ENCODE results near the gene CSPG5.

Gene CSPG5

DNA sequence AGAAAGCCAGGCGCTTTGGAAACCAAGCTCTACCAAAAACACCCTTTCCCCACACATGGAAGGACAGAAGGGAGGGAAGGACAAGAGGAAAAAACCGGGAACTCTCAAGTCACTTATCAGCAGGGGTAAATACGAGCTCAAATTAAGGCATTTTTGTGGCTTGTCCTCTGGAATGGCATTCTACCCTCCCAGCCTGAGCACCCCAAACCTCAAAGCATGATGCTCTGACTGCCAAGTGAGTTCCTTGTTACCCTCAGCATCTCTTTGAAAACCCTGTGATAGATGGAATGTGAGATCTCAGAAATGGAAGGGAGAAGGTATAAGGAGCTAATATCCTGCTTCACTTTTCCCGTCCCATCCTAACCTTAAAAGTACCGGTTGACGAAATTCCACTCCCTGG lies 8.1 kb upstream of the CSPG5 start:
- no peak for DNase-seq (ENCODE audit: low spot score)

DNA sequence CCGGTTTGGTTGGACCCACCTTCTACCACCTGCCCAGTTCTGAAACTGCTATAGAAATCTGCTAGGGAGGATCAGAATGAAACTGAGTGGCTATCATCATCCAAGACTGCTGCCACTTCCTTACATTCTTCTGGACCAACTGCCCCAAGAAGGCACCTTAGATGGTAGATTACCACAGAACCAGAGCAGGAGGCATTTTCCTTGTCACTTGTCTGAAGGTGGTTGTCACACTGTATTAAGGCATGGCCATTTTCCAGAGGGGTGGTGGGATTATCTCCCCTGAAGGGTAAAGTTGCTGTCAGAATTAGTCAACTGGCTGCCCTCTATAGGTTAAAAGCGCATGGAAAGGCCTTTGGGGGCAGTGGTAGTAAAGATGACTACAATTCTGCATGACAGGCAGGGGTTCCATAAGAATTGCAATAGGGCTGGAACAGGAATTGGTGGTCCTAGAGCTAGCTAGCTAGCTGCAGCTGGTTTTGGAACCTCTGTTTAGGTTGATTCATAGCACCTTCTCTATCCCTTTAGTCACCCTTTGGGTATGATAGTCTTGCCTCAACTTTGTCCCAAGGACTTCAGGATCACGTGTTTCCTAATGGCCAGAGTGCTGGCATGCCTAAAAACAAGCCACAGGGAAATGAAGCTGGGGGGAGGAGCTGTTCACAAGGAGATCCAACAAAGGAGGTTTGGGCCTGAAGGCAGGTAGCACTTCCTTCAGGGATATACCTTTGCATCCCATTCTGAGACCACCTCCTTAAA lies 4.8 kb upstream of the CSPG5 start:
- DNase-seq (ENCODE audit: low spot score), result no peak

DNA sequence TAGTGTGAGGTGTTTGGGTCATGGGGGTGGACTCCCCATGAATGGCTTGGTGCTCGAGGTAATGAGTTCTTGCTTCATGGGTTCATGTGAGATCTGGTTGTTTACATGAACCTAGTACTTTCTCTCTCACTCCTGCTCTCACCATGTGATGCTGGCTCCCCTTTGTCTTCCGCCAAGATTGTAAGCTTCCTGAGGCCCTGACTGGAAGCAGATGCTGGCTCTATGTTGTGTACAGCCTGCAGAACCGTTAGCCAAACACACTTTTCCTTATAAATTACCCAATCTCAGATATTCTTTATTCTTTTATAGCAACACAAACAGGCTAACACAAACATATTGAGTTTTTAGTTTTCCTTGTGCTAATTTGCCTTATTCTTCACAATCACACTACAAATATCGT lies 3.2 kb upstream of the CSPG5 start:
- no peak for DNase-seq (ENCODE audit: low spot score)

DNA sequence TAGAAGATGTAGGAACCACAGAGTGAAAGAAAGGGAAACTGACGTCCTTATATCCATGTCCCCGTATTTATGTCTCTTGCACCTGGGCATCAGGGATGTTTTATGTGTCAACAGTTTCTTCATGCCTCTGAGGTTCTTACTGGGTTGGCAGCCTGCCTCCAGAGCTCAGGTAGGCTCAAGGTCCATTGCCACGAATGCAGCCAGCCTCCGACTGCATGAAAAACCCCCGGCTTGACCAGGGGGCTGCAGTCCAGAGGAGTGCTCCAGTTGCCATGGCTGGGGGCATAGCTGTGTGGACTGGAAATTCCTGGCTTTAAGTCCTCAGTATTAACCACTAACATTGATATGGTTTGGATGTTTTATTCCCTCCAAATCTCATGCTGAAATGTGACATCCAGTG lies 2.8 kb upstream of the CSPG5 start:
- no peak for DNase-seq (ENCODE audit: low spot score)

DNA sequence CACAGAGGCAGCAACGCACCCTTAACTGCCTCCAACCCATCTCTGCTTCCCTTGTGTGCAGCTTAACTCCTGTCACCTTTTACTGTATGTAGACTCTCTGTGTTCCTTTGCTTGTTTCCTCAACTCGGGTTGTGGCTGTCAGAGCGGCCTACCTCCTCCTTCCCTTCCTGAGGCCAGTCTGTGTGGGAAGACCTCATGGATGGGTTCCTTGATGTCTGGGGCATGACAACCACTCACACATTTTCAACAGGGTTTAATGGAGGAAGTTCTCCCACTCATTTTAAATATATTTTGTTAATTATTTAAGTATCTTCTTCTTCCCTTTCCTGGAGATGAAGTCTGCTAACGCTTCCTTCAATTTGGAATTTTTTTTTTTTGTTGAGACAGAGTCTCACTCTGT lies 1.8 kb upstream of the CSPG5 start:
- no peak for DNase-seq (ENCODE audit: low spot score)

DNA sequence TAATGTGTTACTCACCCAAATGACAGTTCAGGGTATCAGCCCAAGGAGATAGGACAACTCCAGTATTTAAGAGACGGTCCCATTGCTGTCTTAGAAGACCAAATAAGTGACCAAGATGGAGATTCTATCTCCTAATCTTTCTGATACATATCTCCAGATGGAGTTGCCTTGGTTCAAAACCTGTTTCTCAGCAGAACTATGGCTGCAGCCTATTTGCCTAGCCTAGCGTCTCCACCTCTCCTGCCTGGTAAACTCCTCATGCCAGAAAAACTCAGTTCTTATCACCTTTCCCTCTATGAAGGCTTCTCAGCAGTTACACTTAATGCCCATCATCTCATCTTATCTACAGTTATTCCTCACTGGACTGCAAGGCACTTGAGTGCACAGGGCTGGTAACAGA lies 1.2 kb upstream of the CSPG5 start:
- DNase-seq (ENCODE audit: low spot score), result no peak

DNA sequence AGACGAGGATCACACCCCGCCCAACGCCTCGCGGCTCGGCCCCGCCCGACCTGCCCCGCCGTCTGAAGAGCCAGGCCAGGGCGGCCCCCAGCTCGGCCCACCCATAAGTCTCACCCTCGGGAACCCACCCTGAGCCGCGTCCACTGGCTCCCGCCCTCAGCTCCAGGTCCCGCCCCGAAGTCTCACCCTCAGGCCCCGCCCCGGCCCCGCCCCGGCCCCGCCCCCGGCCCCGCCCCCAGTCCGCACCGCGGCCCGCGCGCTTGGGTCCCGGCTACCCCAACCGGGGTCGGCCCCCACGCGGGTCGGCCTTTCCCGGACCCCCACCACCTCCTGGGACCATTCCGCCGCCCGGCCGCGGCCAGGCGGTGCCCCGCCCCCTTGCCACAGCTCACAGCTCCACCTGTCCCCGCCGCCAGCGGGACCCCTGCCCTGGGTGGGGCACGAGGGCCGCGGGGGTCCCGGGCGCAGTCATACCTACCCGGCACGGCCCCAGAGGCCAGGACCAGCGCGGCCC lies 489 bp downstream of the CSPG5 start:
- peak; percentile 50 for DNase-seq (ENCODE audit: low spot score)

DNA sequence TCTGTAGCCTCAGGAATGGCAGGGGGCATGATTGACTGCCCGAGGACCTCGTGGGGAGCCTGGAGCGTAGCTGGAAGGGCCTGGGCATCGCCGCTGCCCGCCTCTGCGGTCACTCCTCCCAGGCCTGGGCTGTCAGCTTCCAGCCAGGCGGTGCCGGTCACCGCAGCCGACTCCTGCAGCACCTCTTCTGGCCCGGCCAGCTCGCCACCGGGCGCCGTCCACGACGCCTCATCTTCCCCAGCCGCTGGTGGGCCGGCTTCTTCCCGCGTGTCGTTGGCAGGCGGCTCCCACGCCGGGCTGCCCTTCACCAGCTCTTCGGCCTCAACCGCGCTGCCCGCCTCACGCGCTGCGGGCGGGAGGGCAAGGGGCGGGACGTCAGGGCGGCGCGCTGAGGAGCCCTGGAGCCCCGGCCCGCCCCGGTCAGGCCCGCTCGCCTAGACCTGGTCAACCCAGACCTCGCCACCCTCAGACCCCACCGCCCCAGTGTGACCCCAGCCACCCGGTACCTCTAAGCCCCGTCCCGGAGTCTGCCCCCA lies 1.0 kb downstream of the CSPG5 start:
- DNase-seq (ENCODE audit: low spot score), result no peak

DNA sequence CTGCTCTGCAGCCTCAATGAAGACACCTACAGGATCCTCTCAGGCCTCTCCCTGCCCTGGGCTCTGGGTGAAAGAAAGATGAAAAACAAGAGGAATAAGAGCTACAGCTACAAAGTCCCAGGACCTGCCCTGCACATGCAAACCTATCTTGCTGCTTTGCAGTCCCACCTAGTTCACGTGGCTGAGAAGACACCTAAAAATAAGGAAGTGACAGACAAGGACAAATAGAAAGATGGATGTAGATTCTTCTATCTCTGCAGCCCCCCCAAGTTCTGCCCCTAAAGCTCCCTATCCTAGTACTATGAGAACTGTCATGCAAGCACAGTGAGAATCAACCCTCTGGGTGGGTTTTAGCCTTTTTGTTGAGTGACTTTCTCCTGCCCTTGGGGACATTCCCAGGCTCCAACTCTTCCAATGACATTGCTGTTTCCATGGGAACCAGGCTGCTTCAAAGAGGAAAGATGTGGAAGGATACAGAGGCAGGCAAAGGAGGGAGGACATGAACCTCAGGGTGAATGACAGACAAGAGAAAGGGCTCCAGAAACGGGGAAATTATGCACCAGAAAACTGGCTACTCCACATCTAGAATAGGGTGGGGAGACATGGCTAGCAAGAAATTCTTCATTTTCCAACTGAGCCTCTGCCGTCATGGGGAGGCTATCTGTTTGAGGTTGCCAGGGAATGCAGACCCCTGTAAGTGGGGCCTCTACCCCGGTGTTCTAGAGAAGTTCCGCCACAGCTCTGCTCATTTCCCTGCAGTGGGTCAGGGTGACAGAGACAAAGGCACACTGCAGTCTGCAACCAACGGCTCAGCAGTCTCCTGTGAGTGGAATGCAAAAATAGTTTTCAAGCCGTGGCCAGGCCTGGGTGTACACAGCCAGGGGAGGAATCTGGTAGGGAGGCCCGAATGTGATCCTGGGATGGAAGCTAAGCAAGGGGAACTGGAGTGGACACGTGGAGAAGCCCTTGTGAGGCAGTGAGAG lies 5.2 kb downstream of the CSPG5 start:
- DNase-seq (ENCODE audit: low spot score), result no peak

DNA sequence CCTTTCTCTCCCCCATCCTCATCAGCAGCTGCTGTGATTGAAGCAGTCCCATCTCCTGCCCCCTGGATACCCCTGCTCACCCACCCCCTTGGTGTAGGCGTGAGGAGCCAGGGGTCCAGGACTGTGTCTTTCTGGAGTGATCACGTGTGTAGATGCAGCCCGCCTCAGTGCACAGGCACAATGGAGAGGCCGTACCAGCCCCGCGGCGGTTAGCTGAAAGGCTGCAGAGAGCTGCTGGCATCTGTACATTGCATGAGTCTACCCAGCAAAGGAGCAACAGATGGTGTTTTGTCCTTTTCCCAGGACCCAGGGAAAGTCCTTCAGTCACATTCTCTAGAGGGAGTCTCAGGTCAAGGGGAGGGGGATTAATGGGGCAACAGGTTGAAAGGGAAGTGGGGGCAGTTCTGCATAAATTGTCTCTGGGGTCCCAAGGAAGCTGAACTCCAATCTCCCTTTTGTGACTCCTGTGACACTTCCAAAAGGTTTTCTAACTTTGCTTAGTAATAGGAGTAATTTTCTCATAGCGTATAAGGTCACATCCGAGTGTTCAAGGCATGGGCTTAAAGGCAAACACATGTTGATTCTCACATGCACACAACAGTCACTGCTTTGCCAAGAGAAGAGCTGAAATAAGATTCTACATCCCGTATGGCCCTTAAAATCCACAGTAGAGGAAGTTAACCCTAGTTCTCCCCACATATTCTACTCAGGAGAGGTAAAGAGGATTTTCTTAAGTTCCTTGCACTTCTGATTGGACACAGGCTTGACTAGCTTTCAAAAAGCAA lies 7.1 kb downstream of the CSPG5 start:
- no peak for DNase-seq (ENCODE audit: low spot score)

DNA sequence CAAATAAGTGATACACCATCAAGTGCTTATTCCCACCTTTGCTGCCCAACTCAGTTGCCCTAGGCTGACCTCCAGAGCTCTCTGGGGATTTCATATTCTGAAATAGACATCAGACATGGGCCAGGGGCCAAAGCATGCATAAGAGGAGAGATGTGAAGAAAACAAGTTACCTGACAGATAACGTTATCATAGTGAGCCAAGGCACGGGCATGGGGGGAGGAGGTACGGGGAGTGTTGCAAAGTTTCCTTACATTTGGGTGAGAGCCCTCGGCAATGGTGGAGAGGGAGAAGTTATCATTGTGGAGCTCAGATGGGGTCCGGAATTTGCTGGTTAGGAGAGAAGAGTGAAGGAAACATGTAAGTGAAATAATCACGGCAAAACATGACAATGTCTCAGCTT lies 9.8 kb downstream of the CSPG5 start:
- no peak for DNase-seq (ENCODE audit: low spot score)

DNA sequence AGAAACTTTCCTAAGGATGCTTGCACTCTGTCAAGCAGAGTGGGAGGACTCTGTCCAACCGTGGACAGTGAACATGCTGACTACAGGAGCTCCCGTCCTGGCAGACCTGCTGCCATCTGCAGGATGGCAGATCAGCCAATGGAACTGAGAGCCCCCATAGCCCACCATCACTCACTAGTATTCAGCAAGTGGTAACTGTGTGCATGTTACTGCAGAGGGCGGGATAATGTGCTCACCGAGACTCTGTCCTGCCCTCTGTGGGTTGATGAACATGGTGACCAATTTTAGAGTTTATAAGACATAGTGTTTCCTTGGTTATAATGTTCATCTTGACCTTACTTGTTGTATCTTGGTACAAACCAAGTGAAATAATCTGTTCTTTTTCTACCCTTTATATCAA lies 11.5 kb downstream of the CSPG5 start:
- no peak for DNase-seq (ENCODE audit: low spot score)

DNA sequence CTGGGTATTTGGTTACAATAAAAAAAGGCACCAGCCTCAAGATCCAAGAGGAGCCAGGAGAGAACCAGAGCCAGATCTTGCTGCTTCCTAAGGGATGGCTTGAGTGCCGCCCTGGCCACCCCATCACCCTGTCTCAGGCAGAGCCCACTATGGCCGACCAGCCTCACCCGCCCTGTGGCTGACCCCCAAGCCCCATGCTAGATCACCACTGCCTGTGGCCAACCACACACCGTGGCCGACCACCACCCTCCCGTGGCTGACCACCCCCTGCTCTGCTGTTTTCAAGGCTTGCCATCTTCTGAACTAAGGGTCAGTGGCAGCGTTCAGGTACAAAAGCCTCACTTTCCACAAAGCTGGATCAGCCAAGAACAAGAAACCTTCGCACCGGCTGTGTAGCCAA lies 12.0 kb downstream of the CSPG5 start:
- DNase-seq (ENCODE audit: low spot score), result no peak

DNA sequence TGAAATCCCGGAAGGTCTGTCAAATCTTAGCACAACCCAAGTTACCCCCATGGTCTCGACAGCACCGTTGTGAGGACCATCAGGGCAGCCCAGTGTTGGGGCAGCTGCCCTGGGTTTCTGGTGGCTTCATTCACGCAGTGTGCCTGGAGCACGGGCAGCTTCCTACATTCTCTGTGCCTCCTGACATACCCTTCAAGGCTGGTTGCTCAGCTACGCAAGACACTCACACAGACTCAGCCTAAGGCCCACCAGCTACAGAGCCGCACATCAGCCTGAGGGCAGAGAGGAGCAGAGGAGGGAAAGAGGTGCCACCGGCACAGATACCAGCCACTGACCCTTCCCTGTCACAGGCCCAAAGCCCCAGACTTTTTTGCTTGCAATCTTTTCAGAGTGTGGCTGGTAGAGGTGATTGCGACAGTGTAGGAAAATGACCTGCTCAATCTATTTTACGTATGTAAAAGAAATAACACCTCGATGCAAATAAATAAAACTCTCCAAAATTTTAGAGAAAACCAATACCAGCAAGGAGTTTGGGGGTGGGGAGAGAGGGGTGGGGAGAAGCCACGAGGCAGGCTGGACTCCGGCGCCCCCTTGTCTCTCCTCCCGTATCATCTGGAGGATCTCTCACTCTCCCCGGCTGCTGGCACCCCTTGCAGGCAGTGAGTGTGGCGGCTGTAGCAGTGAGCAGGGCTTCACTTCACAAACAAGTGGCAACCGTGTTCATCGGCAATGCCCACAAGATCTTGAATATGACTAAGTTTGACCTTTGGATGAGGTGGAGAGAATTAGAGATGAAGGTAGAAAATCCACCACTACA lies 12.7 kb downstream of the CSPG5 start:
- DNase-seq (ENCODE audit: low spot score), result no peak

DNA sequence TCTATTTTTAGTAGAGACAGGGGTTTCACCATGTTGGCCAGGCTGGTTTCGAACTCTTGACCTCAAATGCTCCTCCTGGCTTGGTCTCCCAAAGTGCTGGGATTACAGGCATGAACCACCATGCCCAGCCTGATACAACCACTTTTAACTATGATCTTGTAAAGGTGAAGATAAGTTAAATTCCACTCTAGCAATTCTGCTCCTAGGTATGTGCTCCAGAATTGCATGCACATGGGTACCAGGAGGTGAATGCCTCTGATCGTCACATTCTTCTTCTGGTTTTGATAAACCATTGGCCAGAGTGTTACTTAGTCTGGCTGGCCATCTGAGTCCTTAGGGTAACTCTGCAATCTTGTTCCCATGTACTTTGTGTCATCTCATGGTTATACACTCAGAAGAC lies 22.3 kb downstream of the CSPG5 start:
- no peak for DNase-seq (ENCODE audit: low spot score)

DNA sequence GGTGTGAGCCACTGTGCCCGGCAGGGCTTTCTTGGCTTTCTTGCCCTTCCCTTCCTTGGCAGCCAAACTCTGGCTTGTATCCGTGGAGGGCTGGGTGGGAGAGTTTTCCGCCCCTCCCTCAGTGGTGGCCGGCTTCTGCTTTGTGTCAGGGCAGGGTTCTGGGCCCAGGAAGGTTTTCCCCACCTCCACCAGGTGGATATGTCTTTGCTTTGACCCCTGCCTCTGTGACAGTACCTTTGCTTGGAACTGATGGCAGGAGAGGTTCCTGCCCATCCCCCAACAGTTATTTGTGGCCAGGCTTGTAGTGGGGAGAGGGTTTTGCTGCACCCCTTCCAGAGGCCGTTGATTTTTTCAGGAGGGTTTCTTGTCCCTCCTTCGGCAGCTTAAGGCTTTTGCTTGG lies 24.3 kb downstream of the CSPG5 start:
- no peak for DNase-seq (ENCODE audit: low spot score)

DNA sequence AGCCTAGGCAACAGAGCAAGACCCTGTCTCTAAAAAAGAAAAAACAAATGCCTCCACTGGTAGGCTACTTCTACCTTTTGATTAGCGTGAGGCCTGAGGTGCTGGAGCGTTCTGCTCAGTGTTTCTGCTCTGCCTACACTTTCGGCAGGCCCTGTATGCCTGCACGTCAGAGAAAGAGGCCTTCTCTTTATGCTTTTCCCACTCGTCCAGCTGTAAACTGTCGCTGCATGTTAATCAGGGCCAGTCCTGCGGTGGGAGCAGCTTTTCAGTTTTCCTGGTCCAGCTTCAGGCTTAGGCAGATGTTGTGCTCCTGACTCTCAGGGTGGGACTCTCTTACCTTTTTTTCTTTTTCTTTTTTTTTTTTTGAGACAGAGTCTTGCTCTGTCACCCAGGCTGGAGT lies 25.3 kb downstream of the CSPG5 start:
- DNase-seq (ENCODE audit: low spot score), result no peak

DNA sequence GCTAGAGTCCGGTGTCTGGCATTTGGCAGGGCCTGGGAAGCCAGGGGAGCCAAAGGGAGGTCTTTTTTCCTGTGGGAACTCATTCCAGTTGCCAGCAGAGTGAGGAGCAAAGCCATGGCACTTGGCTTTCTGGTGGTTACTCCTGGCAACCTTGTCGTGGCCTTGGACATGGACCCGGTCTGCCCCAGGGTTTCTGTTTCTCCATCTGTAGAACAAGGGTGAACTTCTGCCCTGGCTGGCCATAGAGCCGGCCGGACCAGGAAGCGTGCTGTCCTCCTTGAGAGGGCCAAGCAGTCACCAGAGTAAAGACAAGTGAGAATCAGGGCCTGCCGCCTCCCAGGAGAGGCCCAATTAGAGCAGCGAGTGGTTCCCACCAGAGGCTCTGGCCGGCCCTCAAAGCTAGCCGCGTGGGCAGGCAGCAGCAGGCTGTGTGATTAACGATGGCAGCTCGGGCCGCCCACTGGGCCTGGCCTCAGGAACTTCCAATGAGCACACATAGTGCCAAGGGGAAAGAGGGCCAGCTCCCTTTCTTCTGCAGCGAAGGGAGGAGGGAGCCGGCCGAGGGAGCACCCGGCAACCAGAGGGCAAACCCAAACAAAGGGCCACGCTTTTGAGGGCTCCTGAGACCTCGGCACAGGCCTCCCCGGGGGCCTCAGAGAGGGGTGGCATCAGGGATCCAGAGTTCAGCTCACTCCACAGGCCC lies 36.0 kb downstream of the CSPG5 start:
- no peak for DNase-seq (ENCODE audit: low spot score)

DNA sequence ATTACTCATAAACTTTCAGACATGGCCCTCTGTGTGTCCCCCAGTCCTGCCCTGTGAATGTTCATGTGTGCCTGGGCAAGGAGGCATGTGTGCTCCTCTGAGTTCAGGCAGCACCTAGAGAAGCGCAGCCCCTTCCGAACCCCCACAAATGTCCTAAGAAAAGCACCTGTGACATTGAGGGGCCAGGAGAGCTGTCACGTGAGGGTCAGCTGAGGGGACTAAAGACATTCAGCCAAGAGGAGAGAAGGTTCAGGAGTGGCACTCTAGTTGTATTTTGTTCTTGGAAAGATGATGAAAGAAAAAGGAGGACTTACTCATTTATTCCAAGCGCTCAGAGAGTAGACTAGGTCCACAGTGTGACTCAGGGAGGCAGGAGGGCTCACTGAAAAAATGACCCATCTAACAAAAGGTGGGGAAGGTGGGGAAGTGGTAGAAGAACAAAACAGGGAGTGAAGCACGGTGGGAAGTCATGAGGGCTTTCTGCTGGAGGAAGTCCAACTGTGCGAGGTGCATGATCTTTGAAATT lies 37.0 kb downstream of the CSPG5 start:
- no peak for DNase-seq (ENCODE audit: low spot score)

DNA sequence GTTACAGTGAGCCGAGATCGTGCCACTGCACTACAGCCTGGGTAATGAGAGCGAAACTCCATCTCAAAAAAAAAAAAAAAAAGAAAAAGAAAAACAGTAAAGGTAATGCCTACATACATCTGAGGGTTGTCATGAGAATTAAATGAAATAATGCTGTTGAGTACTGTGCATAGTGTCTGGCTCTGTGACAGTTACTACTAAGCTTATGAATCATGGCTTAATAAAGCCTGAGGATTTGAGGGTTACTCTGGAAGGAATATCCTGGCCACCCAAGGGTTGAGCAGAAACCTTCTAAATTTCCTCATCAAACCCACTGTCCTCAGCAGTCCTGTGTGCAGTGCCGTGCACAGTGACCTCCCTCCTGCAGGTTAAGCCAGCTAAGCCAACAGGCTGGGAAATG lies 38.4 kb downstream of the CSPG5 start:
- no peak for DNase-seq (ENCODE audit: low spot score)
